PFSK-1 (cell line): ENCODE results near the gene PLPP6.

ENCODE experiments used
- FOXP2 ChIP-seq: optimal IDR thresholded peaks from 2 replicates; pipeline ENCODE3; 2011; ENCODE audit warnings: borderline replicate concordance, control low read depth, inconsistent platforms; ENCODE audit not compliant: insufficient read depth; ENCODE audit errors: extremely low read length, extremely low read depth
- POLR2AphosphoS5 ChIP-seq: IDR thresholded peaks from 2 replicates; pipeline ENCODE4 v1.6.1; 2012; ENCODE audit warnings: low read depth, mild to moderate bottlenecking, control low read depth, low read length, moderate library complexity
- REST ChIP-seq, 2 experiments: IDR thresholded peaks; 2 replicates each; pipeline versions ENCODE4 v1.6.1 to v1.8.0; 2011 to 2012; ENCODE audit warnings: low read depth in 2 of 2, low read length in 2 of 2, control low read depth in 1 of 2, inconsistent platforms in 1 of 2, mild to moderate bottlenecking in 1 of 2, moderate library complexity in 1 of 2; ENCODE audit not compliant: insufficient read depth in 1 of 2
- SIN3A ChIP-seq: IDR thresholded peaks from 2 replicates; pipeline ENCODE4 v1.6.1; 2012; ENCODE audit warnings: mild to moderate bottlenecking, low read length, moderate library complexity, borderline replicate concordance; ENCODE audit not compliant: insufficient read depth
- TAF1 ChIP-seq: IDR thresholded peaks from 2 replicates; pipeline ENCODE4 v1.6.1; 2012; ENCODE audit warnings: low read length, control low read depth, borderline replicate concordance; ENCODE audit not compliant: insufficient read depth

- no peak for TF ChIP-seq REST (IDR thresholded peaks at IDR 0.05; ENCODE audit: insufficient read depth in 1 of 2, low read depth in 2 of 2, low read length in 2 of 2)
- no peak for TF ChIP-seq POLR2AphosphoS5
- no peak for TF ChIP-seq TAF1
- no peak for TF ChIP-seq SIN3A
- no peak for TF ChIP-seq FOXP2
These were observed 22.7 kb upstream of the PLPP6 start for GRCh38 chr9:4639420-4639819.
